Karpas-422 (cell line): ENCODE data around the gene DNAH6. TPM values are rescaled to one million over a fixed set of nuclear protein-coding genes. Genes with fewer than 3 reads are reported as not detected.

Source experiments
- DNase-seq: peaks from one replicate; pipeline ENCODE4 v3.0.0-alpha.2; 2015
- H2AFZ ChIP-seq: fragments of 200-600 bp; sonication (generic); 2 replicates; pipeline ENCODE4 v1.6.1; 2014; ENCODE audit warnings: antibody characterized with exemption, low read length, mixed read lengths
- H3K27ac ChIP-seq: fragments of 200-600 bp; sonication (generic); 2 replicates; pipeline ENCODE4 v1.5.1; 2014; ENCODE audit warnings: mild to moderate bottlenecking, low read length, moderate library complexity
- H3K27me3 ChIP-seq: fragments of 200-600 bp; sonication (generic); 2 replicates; pipeline ENCODE4 v1.6.1; 2014; ENCODE audit warnings: low read length, mixed read lengths
- H3K36me3 ChIP-seq: fragments of 200-600 bp; sonication (generic); 2 replicates; pipeline ENCODE4 v1.6.1; 2014; ENCODE audit warnings: low read length, mixed read lengths; ENCODE audit not compliant: insufficient read depth
- H3K4me1 ChIP-seq: fragments of 200-600 bp; sonication (generic); 2 replicates; pipeline ENCODE4 v1.6.1; 2014; ENCODE audit warnings: mild to moderate bottlenecking, low read length, mixed read lengths
- H3K4me2 ChIP-seq: fragments of 200-600 bp; sonication (generic); 2 replicates; pipeline ENCODE4 v1.6.1; 2014; ENCODE audit warnings: low read length, low read depth, mild to moderate bottlenecking; ENCODE audit not compliant: poor library complexity, severe bottlenecking
- H3K4me3 ChIP-seq: fragments of 200-600 bp; sonication (generic); 2 replicates; pipeline ENCODE4 v1.5.1; 2014; ENCODE audit warnings: mild to moderate bottlenecking, antibody characterized with exemption, low read length, mixed read lengths
- H3K79me2 ChIP-seq: fragments of 200-600 bp; sonication (generic); 2 replicates; pipeline ENCODE4 v1.6.1; 2014; ENCODE audit warnings: mild to moderate bottlenecking, low read length, mixed read lengths
- H3K9ac ChIP-seq: fragments of 200-600 bp; sonication (generic); 2 replicates; pipeline ENCODE4 v1.6.0; 2014; ENCODE audit warnings: low read length
- H3K9me2 ChIP-seq: fragments of 200-600 bp; sonication (generic), shearing (Covaris generic); replicated peaks from 2 replicates; pipeline ENCODE4 v1.6.0; 2014; ENCODE audit warnings: mild to moderate bottlenecking, low read length, moderate library complexity; ENCODE audit not compliant: insufficient read depth
- H3K9me3 ChIP-seq: fragments of 300-700, 200-600 bp; sonication (generic); 2 replicates; pipeline ENCODE4 v1.6.1; 2014; ENCODE audit warnings: low read length, mixed read lengths
- H4K20me1 ChIP-seq: fragments of 200-600 bp; sonication (generic); 2 replicates; pipeline ENCODE4 v1.6.1; 2014; ENCODE audit warnings: mild to moderate bottlenecking, antibody characterized with exemption, low read length, low read depth; ENCODE audit not compliant: insufficient read depth
- total RNA-seq: library from RNA; depleted of rRNA; stranded (reverse); fragments of >200 nt; shearing (Covaris generic); gene quantifications from 2 replicates; pipeline ENCODE4 v1.2.3, GENCODE V29; 2014; ENCODE audit warnings: low replicate concordance

Gene DNAH6
- total RNA-seq, 1 experiment from 2014 or later: 0.15 TPM

DNA sequence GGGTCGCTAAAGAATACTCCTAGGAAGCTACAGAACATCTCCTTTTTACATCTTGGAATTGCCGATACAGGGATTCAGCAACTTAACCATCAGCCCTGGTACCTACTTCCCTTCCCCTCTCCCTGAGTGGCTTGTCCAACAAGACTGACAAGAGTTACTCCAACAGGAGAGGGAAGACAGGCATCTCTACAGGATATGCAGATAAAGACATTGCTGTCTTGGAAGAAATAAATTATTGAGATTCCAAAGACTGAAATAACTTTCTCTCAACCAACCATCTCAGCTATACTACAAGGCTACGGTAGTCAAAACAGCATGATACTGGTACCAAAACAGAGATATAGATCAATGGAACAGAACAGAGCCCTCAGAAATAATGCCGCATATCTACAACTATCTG is 277.3 kb downstream of the DNAH6 start:
- no peak for DNase-seq
- H2AFZ ChIP-seq: no peak overlapping the region
- no peaks in the 10 kb centered on the region for H3K36me3 ChIP-seq
- no peak overlapping the region for H3K9ac ChIP-seq
- H3K4me2 ChIP-seq: no peak overlapping the region
- H3K9me2 ChIP-seq: no peaks in the 10 kb centered on the region
- H3K9me3 ChIP-seq: no peaks in the 10 kb centered on the region
- no peaks in the 10 kb centered on the region for H4K20me1 ChIP-seq
- H3K27ac ChIP-seq: no peak overlapping the region
- no peaks in the 10 kb centered on the region for H3K79me2 ChIP-seq
- H3K4me1 ChIP-seq: no peaks in the 10 kb centered on the region
- no peaks in the 10 kb centered on the region for H3K27me3 ChIP-seq
- no peak overlapping the region for H3K4me3 ChIP-seq

DNA sequence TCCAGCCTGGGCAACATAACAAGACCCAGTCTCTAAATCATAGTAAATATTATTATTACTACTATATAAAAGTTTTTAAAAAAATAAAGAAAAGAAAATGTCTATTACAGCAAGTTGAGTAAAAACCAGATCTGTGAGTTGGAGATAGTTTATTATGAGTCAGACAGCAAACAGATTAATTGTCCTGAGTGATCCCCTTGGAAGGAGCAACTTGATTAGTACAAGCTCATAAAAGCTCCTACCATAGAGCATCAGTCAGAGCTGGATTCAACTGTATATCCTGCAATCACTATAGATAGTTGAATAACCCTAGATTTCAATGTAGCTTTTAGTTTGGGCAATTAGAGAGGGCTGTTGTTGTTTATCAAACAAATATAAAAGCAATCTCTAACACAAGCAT is 280.5 kb downstream of the DNAH6 start:
- no peak overlapping the region for H3K4me2 ChIP-seq
- H3K4me3 ChIP-seq: no peak overlapping the region
- no peaks in the 10 kb centered on the region for H4K20me1 ChIP-seq
- no peaks in the 10 kb centered on the region for H3K27me3 ChIP-seq
- no peak overlapping the region for H3K27ac ChIP-seq
- H3K9ac ChIP-seq: no peak overlapping the region
- no peaks in the 10 kb centered on the region for H3K9me2 ChIP-seq
- no peak for DNase-seq
- no peaks in the 10 kb centered on the region for H3K36me3 ChIP-seq
- H3K79me2 ChIP-seq: no peaks in the 10 kb centered on the region
- no peak overlapping the region for H2AFZ ChIP-seq
- H3K4me1 ChIP-seq: no peaks in the 10 kb centered on the region
- no peaks in the 10 kb centered on the region for H3K9me3 ChIP-seq

DNA sequence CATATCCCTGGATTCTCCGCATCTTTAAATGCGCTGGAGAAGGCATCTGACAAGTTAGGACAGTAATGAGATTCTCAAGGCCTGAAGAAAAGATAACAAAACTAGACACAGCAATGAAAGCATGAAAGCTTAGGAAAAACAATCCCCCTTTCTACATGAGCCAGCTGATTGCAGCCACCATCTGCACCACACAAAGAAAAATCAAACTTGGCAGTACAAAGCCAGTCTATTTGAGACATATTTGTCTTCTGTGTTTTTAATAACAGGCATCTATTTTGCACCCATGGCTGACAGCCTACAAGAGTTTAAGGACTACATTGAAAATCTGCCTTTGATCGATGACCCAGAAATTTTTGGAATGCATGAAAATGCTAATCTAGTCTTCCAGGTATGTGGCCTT is 281.0 kb downstream of the DNAH6 start:
- H2AFZ ChIP-seq: no peak overlapping the region
- H3K4me2 ChIP-seq: no peak overlapping the region
- no peaks in the 10 kb centered on the region for H3K9me3 ChIP-seq
- H3K9ac ChIP-seq: no peak overlapping the region
- H3K36me3 ChIP-seq: no peaks in the 10 kb centered on the region
- H3K27ac ChIP-seq: no peak overlapping the region
- H3K4me3 ChIP-seq: no peak overlapping the region
- no peaks in the 10 kb centered on the region for H3K27me3 ChIP-seq
- no peaks in the 10 kb centered on the region for H3K4me1 ChIP-seq
- no peaks in the 10 kb centered on the region for H3K9me2 ChIP-seq
- H4K20me1 ChIP-seq: no peaks in the 10 kb centered on the region
- no peaks in the 10 kb centered on the region for H3K79me2 ChIP-seq
- DNase-seq: no peak

DNA sequence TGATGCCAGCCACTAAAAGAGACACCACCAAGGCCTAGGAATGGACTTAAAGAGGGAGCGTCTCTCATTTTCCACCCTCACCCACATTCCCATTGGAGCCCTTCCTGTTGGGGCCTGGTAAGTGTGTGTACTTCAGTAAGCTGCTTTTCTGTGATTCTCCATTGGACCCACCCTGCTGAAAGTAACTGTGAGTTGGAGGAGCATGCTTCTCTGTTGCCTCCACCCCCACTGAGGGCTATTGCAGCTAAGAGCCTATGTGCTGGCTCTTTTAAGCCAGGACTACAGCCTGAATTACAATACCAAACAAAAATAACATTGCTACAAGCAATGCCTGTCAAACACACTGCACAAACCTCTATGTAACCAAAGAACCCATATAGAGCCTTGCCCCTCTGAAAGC is 283.5 kb downstream of the DNAH6 start:
- no peaks in the 10 kb centered on the region for H3K9me2 ChIP-seq
- H3K4me1 ChIP-seq: no peaks in the 10 kb centered on the region
- no peak overlapping the region for H3K4me2 ChIP-seq
- H4K20me1 ChIP-seq: no peaks in the 10 kb centered on the region
- H3K36me3 ChIP-seq: no peaks in the 10 kb centered on the region
- H3K4me3 ChIP-seq: no peak overlapping the region
- no peaks in the 10 kb centered on the region for H3K27me3 ChIP-seq
- no peak for DNase-seq
- no peak overlapping the region for H2AFZ ChIP-seq
- H3K9me3 ChIP-seq: no peaks in the 10 kb centered on the region
- no peak overlapping the region for H3K27ac ChIP-seq
- no peak overlapping the region for H3K9ac ChIP-seq
- H3K79me2 ChIP-seq: no peaks in the 10 kb centered on the region

DNA sequence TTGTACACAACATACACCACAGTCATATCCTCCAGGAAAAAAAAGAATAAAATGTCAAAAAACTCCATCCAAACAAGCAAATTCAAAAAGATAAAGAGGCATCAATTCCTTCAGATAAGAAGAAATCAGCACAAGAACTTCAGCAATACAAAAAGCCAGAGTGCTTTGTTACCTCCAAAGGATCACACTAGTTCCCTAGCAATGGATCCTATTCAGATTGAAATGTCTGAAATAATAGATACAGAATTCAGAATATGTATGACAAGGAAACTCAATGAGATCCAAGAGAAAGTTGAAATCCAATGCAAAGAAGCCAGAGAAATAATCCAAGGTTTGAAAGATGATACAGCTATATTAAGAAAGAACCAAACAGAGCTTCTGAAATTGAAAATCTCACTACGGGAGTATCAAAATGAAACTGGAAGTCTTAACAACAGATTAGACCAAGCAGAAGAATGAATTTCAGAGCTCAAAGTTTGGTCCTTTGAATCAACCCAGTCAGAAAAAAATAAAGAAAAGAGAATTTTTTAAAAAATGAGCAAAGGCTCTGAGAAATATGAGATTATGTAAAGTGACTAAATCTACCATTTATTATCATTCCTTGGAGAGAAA is 284.0 kb downstream of the DNAH6 start:
- Histone ChIP-seq H3K4me1 (no peaks in the 10 kb centered on the region), H3K27ac (no peak overlapping the region), H4K20me1 (no peaks in the 10 kb centered on the region), H3K9me2 (no peaks in the 10 kb centered on the region), H3K27me3 (no peaks in the 10 kb centered on the region), H3K9ac (no peak overlapping the region), H3K36me3 (no peaks in the 10 kb centered on the region), H3K9me3 (no peaks in the 10 kb centered on the region), H2AFZ (no peak overlapping the region), H3K4me3 (no peak overlapping the region), H3K4me2 (no peak overlapping the region), H3K79me2 (no peaks in the 10 kb centered on the region)
- DNase-seq: no peak

DNA sequence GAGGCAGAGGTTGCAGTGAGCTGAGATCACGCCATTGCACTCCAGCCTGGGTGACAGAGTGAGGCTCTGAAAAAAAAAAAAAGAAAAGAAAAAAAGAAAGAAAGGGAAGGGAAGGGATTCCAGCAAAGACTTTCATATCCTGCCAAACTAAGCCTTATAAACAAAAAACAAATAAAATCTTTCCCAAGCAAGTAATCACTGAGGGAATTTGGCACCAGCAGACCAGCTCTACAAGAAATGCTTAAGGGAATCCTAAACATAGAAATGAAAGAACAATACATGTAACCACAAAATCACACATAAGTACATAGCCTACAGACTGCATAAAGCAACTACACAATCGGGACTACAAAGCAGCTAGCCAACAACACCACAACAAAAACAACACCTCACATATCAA is 285.5 kb downstream of the DNAH6 start:
- Histone ChIP-seq H3K4me2 (no peak overlapping the region), H2AFZ (no peak overlapping the region), H3K9ac (no peak overlapping the region), H3K79me2 (no peaks in the 10 kb centered on the region), H3K9me3 (no peaks in the 10 kb centered on the region), H3K27me3 (no peaks in the 10 kb centered on the region), H3K4me3 (no peak overlapping the region), H3K4me1 (no peaks in the 10 kb centered on the region), H3K9me2 (no peaks in the 10 kb centered on the region), H3K36me3 (no peaks in the 10 kb centered on the region), H4K20me1 (no peaks in the 10 kb centered on the region), H3K27ac (no peak overlapping the region)
- DNase-seq: no peak

DNA sequence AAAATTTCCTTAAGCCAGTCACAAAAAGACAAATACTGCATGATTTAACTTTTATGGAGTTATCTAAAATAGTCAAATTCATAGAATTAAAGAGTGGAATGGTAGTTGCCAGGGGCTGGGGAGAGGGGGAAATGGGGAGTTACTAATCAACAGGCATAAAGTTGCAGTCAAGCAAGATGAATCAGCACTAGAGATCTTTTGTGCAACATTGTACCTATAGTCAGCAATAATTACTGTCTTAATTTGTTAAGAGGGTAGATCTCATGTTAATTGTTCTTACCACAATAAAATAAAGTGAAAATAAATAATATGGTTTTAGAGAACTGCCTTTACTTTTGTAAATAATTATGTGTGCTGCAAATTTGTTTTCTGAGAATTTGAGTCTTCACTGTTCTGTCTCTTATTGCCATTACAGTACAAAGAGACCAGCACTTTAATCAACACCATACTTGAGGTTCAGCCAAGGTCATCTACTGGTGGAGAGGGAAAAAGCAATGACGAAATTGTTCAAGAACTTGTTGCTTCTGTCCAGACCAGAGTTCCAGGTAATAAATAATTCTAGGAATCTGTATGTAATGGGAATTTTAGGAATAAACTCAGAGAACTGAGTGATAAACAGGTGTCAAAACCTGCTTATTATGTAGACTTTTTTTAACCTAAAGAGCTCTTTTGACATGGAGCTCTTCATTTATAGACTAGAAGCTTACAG is 289.1 kb downstream of the DNAH6 start:
- Histone ChIP-seq H3K4me1 (no peaks in the 10 kb centered on the region), H3K9me3 (no peaks in the 10 kb centered on the region), H3K27ac (no peak overlapping the region), H3K9me2 (no peaks in the 10 kb centered on the region), H2AFZ (no peak overlapping the region), H3K9ac (no peak overlapping the region), H3K79me2 (no peaks in the 10 kb centered on the region), H3K4me2 (no peak overlapping the region), H3K4me3 (no peak overlapping the region), H3K27me3 (no peaks in the 10 kb centered on the region), H4K20me1 (no peaks in the 10 kb centered on the region), H3K36me3 (no peaks in the 10 kb centered on the region)
- no peak for DNase-seq

DNA sequence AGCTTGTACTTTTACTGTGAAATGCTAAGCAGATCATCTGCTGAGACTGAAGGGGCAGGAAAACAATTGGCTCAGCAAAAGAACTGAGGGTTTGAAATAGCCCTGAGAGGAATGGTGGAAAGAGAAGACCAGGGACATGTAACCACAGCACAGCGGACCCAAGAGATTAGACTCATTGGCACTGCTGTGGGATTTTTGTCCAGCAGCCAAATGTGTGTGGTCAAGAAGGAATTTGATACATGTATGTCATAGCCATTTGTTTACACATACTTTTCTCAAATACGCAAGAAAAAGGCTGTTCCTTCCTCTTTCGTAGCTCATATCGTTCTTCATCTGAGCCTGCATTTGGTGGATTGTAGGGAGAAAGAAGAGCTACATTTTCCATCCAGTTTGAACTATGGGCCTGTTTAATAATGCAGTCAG is 290.8 kb downstream of the DNAH6 start:
- no peak for DNase-seq
- Histone ChIP-seq H2AFZ (no peak overlapping the region), H3K27ac (no peak overlapping the region), H3K27me3 (no peaks in the 10 kb centered on the region), H3K9ac (no peak overlapping the region), H3K4me1 (0 out of 2 replicates have a peak, but pooled peaks cover 2% of the 10 kb centered on the region), H3K36me3 (no peaks in the 10 kb centered on the region), H3K9me3 (no peaks in the 10 kb centered on the region), H3K9me2 (no peaks in the 10 kb centered on the region), H3K79me2 (no peaks in the 10 kb centered on the region), H3K4me3 (no peak overlapping the region), H4K20me1 (no peaks in the 10 kb centered on the region), H3K4me2 (no peak overlapping the region)
